ENCODE data around the gene ARHGAP15.

Gene ARHGAP15

GRCh38 chr2:143422681-143423080 lies 293.5 kb downstream of the ARHGAP15 start:
- TF ChIP-seq REST (IDR thresholded peaks at IDR 0.05; ENCODE audit: low read depth) = no peak
- TF ChIP-seq CREB1 (IDR thresholded peaks at IDR 0.05; ENCODE audit: low read depth) = no peak
- no peak for TF ChIP-seq FOXM1 (IDR thresholded peaks at IDR 0.05; ENCODE audit: borderline replicate concordance, low read depth)
- no peak for TF ChIP-seq YY1 (IDR thresholded peaks at IDR 0.05; ENCODE audit: low read depth)
- no peak for TF ChIP-seq EGR1 (IDR thresholded peaks at IDR 0.05)
- TF ChIP-seq USF1 (IDR thresholded peaks at IDR 0.05) = no peak
- TF ChIP-seq TCF12 (IDR thresholded peaks at IDR 0.05; ENCODE audit: low read depth) = no peak
- TF ChIP-seq EP300 (IDR thresholded peaks at IDR 0.05; ENCODE audit: borderline replicate concordance) = no peak
- no peak for TF ChIP-seq RAD21 (IDR thresholded peaks at IDR 0.05; ENCODE audit: low read depth)
- no peak for TF ChIP-seq TEAD4 (IDR thresholded peaks at IDR 0.05)
- no peak for TF ChIP-seq CEBPB (IDR thresholded peaks at IDR 0.05)
- TF ChIP-seq MAX (IDR thresholded peaks at IDR 0.05) = no peak
- no peak for TF ChIP-seq NFIC (IDR thresholded peaks at IDR 0.05)

- TF ChIP-seq FOXM1 (IDR thresholded peaks at IDR 0.05; ENCODE audit: borderline replicate concordance, low read depth) = no peak
- no peak for TF ChIP-seq TCF12 (IDR thresholded peaks at IDR 0.05; ENCODE audit: low read depth)
- TF ChIP-seq CEBPB (IDR thresholded peaks at IDR 0.05) = no peak
- no peak for TF ChIP-seq MAX (IDR thresholded peaks at IDR 0.05)
- TF ChIP-seq EGR1 (IDR thresholded peaks at IDR 0.05) = no peak
- no peak for TF ChIP-seq ZBTB7A (IDR thresholded peaks at IDR 0.05; ENCODE audit: low read depth)
- TF ChIP-seq CREB1 (IDR thresholded peaks at IDR 0.05; ENCODE audit: low read depth) = no peak
- no peak for TF ChIP-seq REST (IDR thresholded peaks at IDR 0.05; ENCODE audit: low read depth)
- no peak for TF ChIP-seq TAF1 (IDR thresholded peaks at IDR 0.05; ENCODE audit: low read depth)
- no peak for TF ChIP-seq YY1 (IDR thresholded peaks at IDR 0.05; ENCODE audit: low read depth)
Observed at GRCh38 chr2:143425896-143426295, 296.7 kb downstream of the ARHGAP15 start.

- TF ChIP-seq EGR1 (IDR thresholded peaks at IDR 0.05) = no peak
- TF ChIP-seq EP300 (IDR thresholded peaks at IDR 0.05; ENCODE audit: borderline replicate concordance) = no peak
- TF ChIP-seq REST (IDR thresholded peaks at IDR 0.05; ENCODE audit: low read depth) = no peak
- no peak for TF ChIP-seq ZBTB7A (IDR thresholded peaks at IDR 0.05; ENCODE audit: low read depth)
- no peak for TF ChIP-seq MAX (IDR thresholded peaks at IDR 0.05)
- no peak for TF ChIP-seq USF1 (IDR thresholded peaks at IDR 0.05)
- no peak for TF ChIP-seq CREB1 (IDR thresholded peaks at IDR 0.05; ENCODE audit: low read depth)
- TF ChIP-seq FOXM1 (IDR thresholded peaks at IDR 0.05; ENCODE audit: borderline replicate concordance, low read depth) = no peak
- no peak for TF ChIP-seq NFIC (IDR thresholded peaks at IDR 0.05)
- no peak for TF ChIP-seq YY1 (IDR thresholded peaks at IDR 0.05; ENCODE audit: low read depth)
- TF ChIP-seq TEAD4 (IDR thresholded peaks at IDR 0.05) = no peak
- no peak for TF ChIP-seq RAD21 (IDR thresholded peaks at IDR 0.05; ENCODE audit: low read depth)
Observed at GRCh38 chr2:143426296-143426695, 297.1 kb downstream of the ARHGAP15 start.

- TF ChIP-seq FOXM1 (IDR thresholded peaks at IDR 0.05; ENCODE audit: borderline replicate concordance, low read depth) (no peak), REST (IDR thresholded peaks at IDR 0.05; ENCODE audit: low read depth) (no peak), TCF12 (IDR thresholded peaks at IDR 0.05; ENCODE audit: low read depth) (no peak), RAD21 (IDR thresholded peaks at IDR 0.05; ENCODE audit: low read depth) (no peak), EP300 (IDR thresholded peaks at IDR 0.05; ENCODE audit: borderline replicate concordance) (no peak), TEAD4 (IDR thresholded peaks at IDR 0.05) (no peak), CEBPB (IDR thresholded peaks at IDR 0.05) (no peak), YY1 (IDR thresholded peaks at IDR 0.05; ENCODE audit: low read depth) (no peak)
Observed at GRCh38 chr2:143428700-143429099, 299.5 kb downstream of the ARHGAP15 start.

All from Ishikawa (cell line).